GM18507 (cell line): ENCODE data around the gene POLA1.

ENCODE experiments used
- DNase-seq: peaks from one replicate; pipeline ENCODE4 v3.0.0; 2011; ENCODE audit warnings: low read depth; ENCODE audit not compliant: insufficient read length; ENCODE audit errors: extremely low spot score
- FAIRE-seq: peaks from 2 replicates; lab custom pipeline; 2011; peaks lifted over from hg19 to GRCh38; lab: Jason Lieb, UNC

The POLA1 gene

GRCh38 chrX:24692305-24692704 lies 1.4 kb upstream of the POLA1 start:
- FAIRE-seq (no peak), DNase-seq (no peak)

GRCh38 chrX:24694825-24695224 lies 1.1 kb downstream of the POLA1 start:
- FAIRE-seq (peak; percentile 5), DNase-seq (no peak)

DNA sequence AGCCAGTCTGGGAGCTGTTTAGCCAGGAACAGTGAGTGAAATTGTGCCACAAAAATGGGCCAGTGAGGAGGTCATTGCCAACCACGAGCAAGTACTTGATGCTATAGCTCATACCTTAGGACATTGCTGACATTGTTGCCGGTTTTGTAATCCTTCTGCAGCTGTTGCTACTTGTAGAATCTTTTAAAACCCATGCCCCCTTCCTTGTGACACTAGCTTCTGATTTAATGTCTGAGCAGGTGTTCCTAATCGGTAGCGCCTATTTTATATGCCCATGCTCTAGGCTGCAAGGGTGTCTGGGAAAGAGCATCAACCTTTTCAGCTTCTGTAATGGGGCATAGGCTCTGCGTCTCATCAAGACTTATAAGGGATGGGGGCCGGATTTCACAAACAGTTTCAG lies 2.6 kb downstream of the POLA1 start:
- DNase-seq (no peak), FAIRE-seq (no peak)

- FAIRE-seq, result peak; percentile 98
Observed at GRCh38 chrX:24702362-24703184, 8.9 kb downstream of the POLA1 start.

DNA sequence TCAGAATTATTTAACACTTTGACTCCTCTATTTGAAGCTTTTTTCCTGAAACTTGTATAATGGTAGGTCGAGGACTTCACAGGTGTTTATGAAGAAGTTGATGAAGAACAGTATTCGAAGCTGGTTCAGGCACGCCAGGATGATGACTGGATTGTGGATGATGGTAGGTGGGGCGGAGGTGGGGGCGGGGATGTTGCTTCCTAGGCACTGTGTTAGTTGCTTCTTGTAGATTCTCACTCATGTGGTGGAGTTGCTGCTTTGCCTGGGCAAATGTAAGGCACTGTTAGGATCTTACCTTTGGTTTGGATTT lies 9.4 kb downstream of the POLA1 start:
- FAIRE-seq (peak; percentile 42), DNase-seq (no peak)

More at GRCh38 chrX:24702362-24703184, 8.9 kb downstream of the POLA1 start:
- DNase-seq, result peak; percentile 26

DNA sequence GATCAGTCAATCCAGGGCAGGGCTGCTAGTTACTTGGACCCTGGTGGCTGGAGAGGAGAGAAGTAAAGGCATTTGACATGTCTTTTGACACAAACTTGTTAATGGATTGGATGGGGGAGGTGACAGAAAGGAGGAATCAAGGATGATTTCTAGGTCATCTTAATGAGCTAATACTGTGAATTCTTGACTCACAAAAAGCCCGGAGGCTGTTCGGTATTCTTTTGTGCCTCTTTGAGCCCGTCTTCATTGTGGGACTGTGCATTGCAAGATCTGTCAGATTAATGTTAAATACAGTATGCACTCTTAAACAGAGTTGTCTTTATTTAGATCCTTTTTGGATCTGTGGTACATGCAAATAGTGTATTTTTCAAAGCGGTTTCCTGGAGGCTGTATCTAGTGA lies 25.1 kb downstream of the POLA1 start:
- DNase-seq (no peak), FAIRE-seq (no peak)

DNA sequence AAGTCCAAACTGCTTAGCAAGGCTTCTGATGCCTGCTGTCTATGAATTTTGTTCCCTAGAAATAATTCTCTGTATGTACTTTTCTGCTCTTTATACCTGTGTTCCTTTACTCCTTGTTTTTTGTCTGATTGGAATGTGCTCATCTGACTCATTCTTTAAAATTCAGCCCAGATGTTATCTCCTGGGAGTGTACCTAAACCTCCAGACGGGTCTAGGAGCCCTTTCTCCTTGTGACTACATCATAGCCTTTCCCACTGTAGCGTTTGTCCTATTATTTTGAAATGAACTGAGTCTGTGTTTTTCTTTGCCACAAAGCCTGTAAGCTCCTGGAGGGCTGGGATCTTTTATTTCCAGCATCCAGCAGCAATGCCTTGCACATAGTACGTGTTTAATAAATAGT lies 26.3 kb downstream of the POLA1 start:
- FAIRE-seq, result peak; percentile 42
- no peak for DNase-seq

DNA sequence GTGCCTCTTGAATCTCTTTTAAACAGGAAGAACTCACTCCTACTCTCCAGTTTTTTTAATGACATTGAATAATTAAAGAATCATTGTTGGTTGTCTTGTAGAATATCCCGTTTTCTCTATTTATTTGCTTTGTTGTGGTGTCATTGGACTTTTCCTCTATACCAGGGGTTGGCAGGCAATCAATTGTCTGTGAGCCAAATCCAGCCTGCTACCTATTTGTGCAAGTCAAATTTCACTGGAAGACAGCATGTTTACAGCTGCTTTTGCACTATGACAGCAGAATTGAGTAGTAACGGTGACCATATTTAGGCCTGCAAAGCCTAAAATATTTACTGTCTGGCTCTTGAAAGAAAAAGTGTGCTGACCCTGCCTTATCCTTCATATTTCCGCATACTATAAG lies 34.8 kb downstream of the POLA1 start:
- no peak for DNase-seq
- FAIRE-seq, result no peak

- FAIRE-seq, result no peak
- DNase-seq, result no peak
Observed at GRCh38 chrX:24732766-24733500, 39.2 kb downstream of the POLA1 start.

DNA sequence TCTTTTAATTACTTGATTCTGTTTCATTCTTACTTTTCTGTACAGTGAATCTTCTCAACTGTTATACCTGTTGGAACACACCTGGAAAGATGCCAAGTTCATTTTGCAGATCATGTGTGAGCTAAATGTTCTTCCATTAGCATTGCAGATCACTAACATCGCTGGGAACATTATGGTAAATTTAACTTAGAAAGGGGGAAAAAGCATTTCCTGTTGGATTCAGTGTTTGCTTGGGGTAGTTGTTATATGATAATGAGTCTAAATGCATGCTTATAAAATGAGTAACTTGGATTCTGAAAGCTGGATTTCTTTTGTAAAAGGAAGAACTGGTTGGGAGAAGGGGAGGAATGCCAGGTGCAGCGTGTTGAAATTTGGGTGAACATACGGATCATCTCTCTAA lies 47.6 kb downstream of the POLA1 start:
- DNase-seq (no peak), FAIRE-seq (no peak)

- FAIRE-seq (no peak), DNase-seq (no peak)
Observed at GRCh38 chrX:24748196-24748595, 54.5 kb downstream of the POLA1 start.

GRCh38 chrX:24759786-24760185 lies 66.1 kb downstream of the POLA1 start:
- DNase-seq, result no peak
- FAIRE-seq, result no peak

DNA sequence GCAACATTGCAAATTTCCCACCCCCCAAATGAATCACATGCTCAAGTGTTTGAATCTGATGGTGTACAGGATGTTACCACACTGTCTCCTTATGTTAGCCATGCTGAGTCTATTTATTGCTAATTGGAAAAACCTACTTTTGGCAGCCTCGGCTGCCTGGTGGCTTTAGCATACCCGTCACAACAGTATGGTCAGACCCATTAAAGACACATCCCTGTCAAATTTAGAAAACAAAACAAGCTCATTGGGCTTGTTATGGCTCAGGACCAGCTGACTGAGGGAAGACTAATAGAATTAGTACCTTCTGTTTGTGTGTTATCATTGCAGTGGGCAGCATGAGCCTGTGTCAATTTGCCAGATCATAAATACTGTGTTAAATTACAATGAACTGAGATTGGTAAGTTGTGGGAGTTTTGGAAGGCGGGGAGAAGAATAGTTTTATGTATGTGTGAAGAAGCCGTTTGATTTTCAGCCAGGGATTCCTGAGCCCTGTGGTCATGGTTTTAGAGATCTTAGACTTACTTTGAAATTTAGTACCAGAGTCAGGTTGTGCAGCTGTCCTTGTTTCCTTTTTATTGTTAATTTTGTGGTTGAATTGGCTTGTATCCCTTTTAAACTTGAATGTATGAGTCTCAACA lies 66.8 kb downstream of the POLA1 start:
- FAIRE-seq (no peak), DNase-seq (no peak)

- no peak for FAIRE-seq
- DNase-seq, result no peak
Observed at GRCh38 chrX:24761306-24761705, 67.6 kb downstream of the POLA1 start.

GRCh38 chrX:24763989-24764388 lies 70.3 kb downstream of the POLA1 start:
- no peak for FAIRE-seq
- no peak for DNase-seq

DNA sequence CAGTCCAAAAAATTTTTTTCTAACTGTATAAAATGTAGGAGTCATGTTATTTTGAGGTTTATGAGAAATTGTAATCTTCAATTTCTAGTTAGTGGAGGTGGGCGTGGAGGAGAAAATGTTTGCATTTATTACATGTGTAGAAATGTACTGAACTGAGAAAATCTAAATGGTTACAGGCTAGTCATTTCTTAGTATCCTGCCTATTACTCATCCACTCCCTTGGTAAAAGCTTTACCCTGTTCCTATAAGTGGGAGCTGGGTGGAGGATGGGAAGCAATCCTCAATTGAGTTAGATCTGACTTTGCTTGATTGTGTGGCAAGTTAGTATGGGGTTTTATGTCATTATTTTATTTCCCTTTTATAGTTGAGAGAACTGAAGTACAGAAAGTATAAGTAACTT lies 73.8 kb downstream of the POLA1 start:
- FAIRE-seq, result no peak

DNA sequence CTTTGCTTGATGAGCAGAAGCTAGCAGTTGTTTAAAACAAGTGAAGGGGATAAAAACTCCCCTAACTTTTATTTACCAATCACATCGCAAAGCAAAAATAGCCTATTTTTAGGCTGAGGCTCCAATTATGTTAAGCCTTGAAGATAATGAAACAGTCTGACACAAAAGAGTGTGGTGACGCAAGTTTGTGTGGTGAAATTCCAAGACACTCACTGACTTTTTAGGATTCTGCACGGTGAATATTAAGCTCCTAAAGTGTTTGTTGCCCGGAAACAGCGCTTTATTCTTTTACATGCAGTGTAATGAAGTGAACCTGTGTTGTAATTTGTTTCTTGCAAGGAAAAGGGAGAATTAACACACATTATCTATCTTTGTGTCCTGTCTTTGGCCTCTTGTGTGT lies 74.8 kb downstream of the POLA1 start:
- DNase-seq (no peak), FAIRE-seq (no peak)

More for the DNA sequence above, 73.8 kb downstream of the POLA1 start:
- DNase-seq, result no peak

- no peak for FAIRE-seq
- no peak for DNase-seq
Observed at GRCh38 chrX:24774650-24775049, 80.9 kb downstream of the POLA1 start.

DNA sequence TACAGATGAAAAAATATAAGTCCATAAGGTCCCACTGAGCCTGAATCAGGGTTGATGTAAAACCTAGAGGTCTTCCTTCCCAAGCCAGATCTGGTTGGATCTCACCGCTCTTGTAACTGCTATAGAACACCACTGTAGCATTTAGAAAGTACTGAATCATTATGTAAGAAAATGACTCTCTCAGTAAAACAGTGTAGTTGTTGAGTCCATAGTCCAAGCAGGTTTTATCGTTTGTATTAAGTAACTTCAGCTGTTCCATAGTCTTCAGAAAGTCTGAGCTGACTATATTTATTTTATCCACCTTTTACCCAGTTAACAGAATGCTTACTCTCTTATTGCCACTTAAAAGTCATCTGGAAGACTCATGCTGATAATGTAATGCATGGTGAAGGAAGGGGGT lies 82.2 kb downstream of the POLA1 start:
- DNase-seq (no peak), FAIRE-seq (peak; percentile 49)

- FAIRE-seq (peak; percentile 94), DNase-seq (peak; percentile 3)
Observed at GRCh38 chrX:24777660-24778059, 83.9 kb downstream of the POLA1 start.

DNA sequence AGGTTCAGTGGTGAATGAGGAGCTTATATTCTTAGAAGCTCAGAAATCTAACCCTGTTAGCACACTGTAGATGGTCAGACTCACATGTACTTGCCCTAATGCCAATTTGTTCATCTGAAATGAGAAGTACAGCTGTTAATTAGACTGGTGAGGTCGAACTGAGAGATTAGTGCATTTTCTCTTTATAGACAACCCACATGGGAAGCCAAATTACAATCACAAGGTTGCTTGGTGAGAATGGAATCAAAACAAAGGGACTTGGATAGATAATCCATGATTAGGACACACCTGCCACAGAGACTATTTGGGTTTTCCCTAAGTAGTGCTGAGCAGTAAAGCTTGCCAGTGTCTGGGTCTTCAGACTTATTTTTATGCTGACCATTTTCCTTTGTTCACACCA lies 88.3 kb downstream of the POLA1 start:
- FAIRE-seq (no peak), DNase-seq (no peak)
